AG09319 (cell line): ENCODE data around the gene POLR2E.

Source experiments
- DNase-seq: peaks from one replicate; pipeline ENCODE4 v3.0.0-alpha.2; 2010; ENCODE audit warnings: low read depth; ENCODE audit errors: extremely low read depth
- CTCF ChIP-seq: IDR thresholded peaks from 2 replicates; pipeline ENCODE4 v1.5.1; 2011; ENCODE audit warnings: low read depth, mild to moderate bottlenecking, inconsistent platforms, low read length, moderate library complexity

The POLR2E gene

DNA sequence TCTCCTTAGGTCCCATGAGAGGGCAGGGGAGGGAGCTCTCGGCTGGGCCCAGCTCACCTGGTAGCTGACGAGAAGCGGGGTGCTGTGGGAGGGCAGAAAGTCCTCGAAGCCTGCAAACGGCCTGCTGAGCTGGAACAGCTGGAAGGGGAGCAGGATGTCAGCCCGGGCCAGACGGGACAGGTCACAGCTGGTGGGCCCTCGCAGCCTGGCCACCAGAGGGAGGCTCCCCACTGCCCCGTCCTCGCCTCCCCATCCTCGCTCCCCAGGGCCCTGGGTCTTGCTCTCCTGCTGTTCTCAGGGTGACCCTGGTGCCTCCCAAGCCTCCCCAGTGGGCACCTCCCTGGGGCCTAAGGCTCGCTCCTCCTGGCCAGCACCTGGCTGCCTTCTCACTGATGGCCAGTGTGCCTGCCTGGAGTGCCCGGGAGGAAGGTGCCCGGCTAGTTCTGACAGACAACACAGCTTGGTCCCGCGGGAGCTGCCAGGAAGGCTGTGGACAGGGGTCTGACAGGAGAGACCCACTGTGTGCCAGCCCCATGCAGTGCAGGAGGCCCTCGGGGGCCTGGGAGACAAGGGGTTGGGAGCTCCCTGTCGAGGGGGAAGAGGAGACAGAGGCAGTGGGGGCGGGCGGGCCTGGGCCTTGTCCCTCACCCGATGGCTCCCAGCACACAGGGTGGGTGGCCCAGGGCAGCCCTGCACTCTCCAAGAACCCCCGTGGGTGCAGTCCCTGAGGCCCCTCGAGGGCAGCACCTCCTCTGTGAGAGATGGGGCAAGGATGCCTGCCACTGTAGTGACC lies 28.9 kb upstream of the POLR2E start:
- no peak for TF ChIP-seq CTCF

GRCh38 chr19:1123381-1123780 lies 28.2 kb upstream of the POLR2E start:
- no peak for TF ChIP-seq CTCF
- DNase-seq, result no peak

More for the DNA sequence above, 28.9 kb upstream of the POLR2E start:
- DNase-seq, result no peak

DNA sequence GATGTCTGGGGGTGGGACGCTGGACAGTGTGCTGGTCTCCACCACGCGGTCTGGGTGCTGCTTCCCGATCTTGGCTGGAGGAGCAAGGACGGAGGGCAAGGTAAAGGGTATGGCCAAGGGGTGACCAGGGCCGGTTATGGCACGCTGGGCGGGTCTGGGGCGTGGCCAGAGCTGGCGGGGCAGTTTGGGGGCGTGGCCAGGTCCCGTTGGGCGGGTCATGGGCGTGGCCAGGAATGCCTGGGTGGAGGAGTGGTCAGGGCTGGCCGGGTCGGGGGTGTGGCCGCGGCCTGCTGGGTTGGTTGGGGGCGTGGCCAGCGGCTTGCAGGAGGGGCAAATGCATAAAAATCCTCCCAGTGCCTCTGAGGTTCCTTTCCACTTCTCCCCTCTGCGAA lies 27.8 kb upstream of the POLR2E start:
- no peak for TF ChIP-seq CTCF
- peak; percentile 60 for DNase-seq

- DNase-seq, result no peak
- TF ChIP-seq CTCF, result no peak
Measured at GRCh38 chr19:1122021-1122971, 27.1 kb upstream of the POLR2E start.

- DNase-seq, result no peak
- TF ChIP-seq CTCF, result no peak
Measured at GRCh38 chr19:1121395-1121794, 26.2 kb upstream of the POLR2E start.

DNA sequence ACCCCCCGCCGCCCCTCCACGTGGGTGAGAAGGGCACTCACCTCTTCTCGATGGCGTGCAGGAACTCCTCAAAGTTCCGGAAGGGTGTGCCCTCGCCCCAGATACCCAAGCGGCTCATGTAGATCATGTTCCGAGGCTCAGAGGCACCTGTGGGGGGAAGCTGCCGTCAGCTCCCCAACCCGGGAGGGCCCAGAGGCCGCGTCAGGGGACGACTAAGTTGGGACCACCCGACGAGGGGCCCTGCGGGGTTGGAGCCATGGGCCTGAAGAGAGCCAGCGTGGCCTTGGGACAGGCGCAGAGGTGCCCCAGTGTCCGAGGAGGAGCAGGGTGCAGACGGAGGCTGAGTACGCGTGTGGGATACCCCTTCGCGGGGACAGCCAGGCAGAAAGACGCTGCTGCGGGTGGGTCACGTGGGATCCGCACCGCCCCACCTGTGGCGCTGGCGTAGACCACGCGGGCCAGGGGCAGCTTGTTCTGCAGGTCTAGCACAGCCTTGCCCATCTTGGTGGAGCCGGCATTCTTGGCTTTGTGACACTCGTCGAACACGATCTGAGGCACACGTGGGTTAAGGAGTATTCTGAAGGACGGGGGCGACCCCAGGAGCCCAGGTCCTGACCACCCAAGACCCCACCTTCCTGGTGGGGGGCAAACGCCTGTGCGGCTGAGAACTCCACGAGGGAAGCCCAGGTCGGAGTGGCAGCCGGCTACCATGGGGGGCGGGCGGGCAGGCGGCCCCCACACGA lies 24.5 kb upstream of the POLR2E start:
- no peak for TF ChIP-seq CTCF

More for the DNA sequence above, 24.5 kb upstream of the POLR2E start:
- no peak for DNase-seq
